Endothelial cell of umbilical vein (primary cell): ENCODE data around the gene PRDM1. TPM values are rescaled to one million over a fixed set of nuclear protein-coding genes. Genes with fewer than 3 reads are reported as not detected.

Experiments
- BruUV-seq: library from RNA; stranded (reverse); fragments of 400-500 nt; replicated peaks from 2 replicates; lab custom pipeline; 2021; lab: Mats Ljungman, UMichigan
- CTCF ChIA-PET: fragments of 300-600, 350-600 bp; sonication (Branson Sonifier 250); formaldehyde crosslinking; loops from one replicate; lab custom pipeline; 2021; ENCODE audit warnings: antibody characterized with exemption, inconsistent platforms; lab: Charles Lee
- POLR2A ChIA-PET: fragments of 300-600, 350-600 bp; sonication (Branson Sonifier 250); formaldehyde crosslinking; loops from one replicate; lab custom pipeline; 2021; ENCODE audit warnings: antibody characterized with exemption, inconsistent platforms; lab: Charles Lee
- DNase-seq: peaks from one replicate; pipeline ENCODE4 v3.0.0-alpha.2; 2011; ENCODE audit warnings: low read depth, low spot score
- FAIRE-seq: peaks from 2 replicates; lab custom pipeline; 2011; peaks lifted over from hg19 to GRCh38; lab: Jason Lieb, UNC
- H2AFZ ChIP-seq: 2 replicates; pipeline ENCODE4 v1.6.0; 2012; ENCODE audit warnings: low read depth, low read length, control low read depth, inconsistent platforms
- H3K27ac ChIP-seq: 2 replicates; pipeline ENCODE4 v1.5.1; 2011; ENCODE audit warnings: low read depth, mild to moderate bottlenecking, control low read depth, low read length, moderate library complexity; ENCODE audit not compliant: insufficient read depth
- H3K27me3 ChIP-seq, 2 experiments: 2 replicates each; pipeline versions ENCODE4 v1.6.0 to v1.6.1; 2011; ENCODE audit warnings: low read length in 2 of 2, mixed read lengths in 1 of 2; ENCODE audit not compliant: control insufficient read depth in 2 of 2, insufficient read depth in 2 of 2
- H3K36me3 ChIP-seq, 2 experiments: 2 replicates in 1 of 2; 3 replicates in 1 of 2; pipeline ENCODE4 v1.5.1; 2011; ENCODE audit warnings: low read length in 2 of 2, mild to moderate bottlenecking in 1 of 2, moderate library complexity in 1 of 2; ENCODE audit not compliant: control insufficient read depth in 2 of 2, insufficient read depth in 2 of 2; ENCODE audit errors: extremely low read depth in 1 of 2
- H3K4me1 ChIP-seq: 3 replicates; pipeline ENCODE4 v1.5.1; 2011; ENCODE audit warnings: mild to moderate bottlenecking, low read length; ENCODE audit not compliant: control insufficient read depth, insufficient read depth; ENCODE audit errors: extremely low read depth
- H3K4me2 ChIP-seq: 2 replicates; pipeline ENCODE4 v1.6.1; 2011; ENCODE audit warnings: low read length, control low read depth, mixed read lengths; ENCODE audit not compliant: insufficient read depth
- H3K4me3 ChIP-seq, 3 experiments: fragments of 200-600 bp in 1 of 3; sonication (generic), shearing (Covaris generic) in 1 of 3; replicated peaks in 1 of 3; 2 replicates each; pipeline ENCODE4 v1.5.1; 2011 to 2016; ENCODE audit warnings: control low read depth in 3 of 3, low read length in 3 of 3, mild to moderate bottlenecking in 2 of 3, inconsistent platforms in 1 of 3, low read depth in 1 of 3, moderate library complexity in 1 of 3; ENCODE audit not compliant: insufficient read depth in 1 of 3
- H3K79me2 ChIP-seq: 2 replicates; pipeline ENCODE4 v1.6.0; 2012; ENCODE audit warnings: low read length, inconsistent platforms; ENCODE audit not compliant: control insufficient read depth, insufficient read depth
- H3K9ac ChIP-seq: replicated peaks from 2 replicates; pipeline ENCODE3; 2011; ENCODE audit warnings: low read length, control low read depth; ENCODE audit not compliant: insufficient read depth; ENCODE audit errors: extremely low read depth
- H3K9me1 ChIP-seq: replicated peaks from 3 replicates; pipeline ENCODE4 v1.6.0; 2011; ENCODE audit warnings: mild to moderate bottlenecking, low read length; ENCODE audit not compliant: control insufficient read depth, insufficient read depth; ENCODE audit errors: extremely low read depth
- H3K9me3 ChIP-seq: replicated peaks from 2 replicates; pipeline ENCODE4 v1.5.1; 2012; ENCODE audit warnings: low read length, inconsistent platforms; ENCODE audit not compliant: control insufficient read depth, insufficient read depth
- H4K20me1 ChIP-seq: replicated peaks from 2 replicates; pipeline ENCODE3; 2011; ENCODE audit warnings: mild to moderate bottlenecking, low read length; ENCODE audit not compliant: control insufficient read depth, insufficient read depth; ENCODE audit errors: extremely low read depth
- EZH2 ChIP-seq: IDR thresholded peaks from 2 replicates; pipeline ENCODE4 v1.6.1; 2012; ENCODE audit warnings: borderline replicate concordance, low read depth, mild to moderate bottlenecking, moderate library complexity, low read length, inconsistent platforms; ENCODE audit not compliant: severe bottlenecking
- FOS ChIP-seq: IDR thresholded peaks from 2 replicates; pipeline ENCODE4 v1.6.1; 2011; ENCODE audit warnings: mild to moderate bottlenecking, low read length, moderate library complexity, borderline replicate concordance; ENCODE audit not compliant: insufficient read depth
- GATA2 ChIP-seq: IDR thresholded peaks from 2 replicates; pipeline ENCODE4 v1.7.0; 2011; ENCODE audit warnings: low read depth, mild to moderate bottlenecking, moderate library complexity, mixed read lengths, low read length; ENCODE audit not compliant: insufficient read length, insufficient read depth
- JUN ChIP-seq: IDR thresholded peaks from 2 replicates; pipeline ENCODE4 v1.6.1; 2011; ENCODE audit warnings: borderline replicate concordance, low read depth; ENCODE audit not compliant: insufficient read length, insufficient read depth
- MYC ChIP-seq: IDR thresholded peaks from one replicate; pipeline ENCODE4 v1.6.1; 2011; ENCODE audit warnings: mild to moderate bottlenecking, low read depth, low read length
- POLR2A ChIP-seq: IDR thresholded peaks from 2 replicates; pipeline ENCODE4 v1.6.1; 2012; ENCODE audit warnings: low read depth, mild to moderate bottlenecking, control low read depth, low read length
- POLR2AphosphoS5 ChIP-seq: IDR thresholded peaks from 2 replicates; pipeline ENCODE4 v1.6.1; 2012; ENCODE audit warnings: low read depth, mild to moderate bottlenecking, control low read depth, low read length, moderate library complexity; ENCODE audit not compliant: insufficient read depth
- dilution Hi-C: fragments of 300-500 bp; cut with MboI; formaldehyde crosslinking; loops from one replicate; pipeline ENCODE4 v1.15.0; 2019; ENCODE audit warnings: low sequenced_read_pairs; ENCODE audit not compliant: extremely low pct_ligation_motif_present
- intact Hi-C: fragments of 100-400 bp; cut with micrococcal nuclease; formaldehyde crosslinking; loops from one replicate; pipeline ENCODE4 v1.10.0; 2022
- polyA plus RNA-seq, 4 experiments: library from polyadenylated mRNA; depleted of rRNA in 3 of 4; stranded (reverse) in 3 of 4; unstranded in 1 of 4; fragments of >200 nt; gene quantifications; 2 replicates each; pipeline versions ENCODE4 v1.2.1 to v1.2.3, GENCODE V29; 2011 to 2012; ENCODE audit warnings: missing spikeins in 1 of 4
- total RNA-seq: library from RNA; stranded (reverse); gene quantifications from 2 replicates; pipeline ENCODE4 v1.2.3, GENCODE V29; 2021
- TF ChIP-seq, protein P1 (sequence below): IDR thresholded peaks from 2 replicates; pipeline ENCODE4 v1.6.1; 2011; ENCODE audit not compliant: insufficient read depth, insufficient read length
- TF ChIP-seq, protein P2 (sequence below), 2 donors: IDR thresholded peaks; 1 replicate in 1 of 2; 2 replicates in 1 of 2; pipeline ENCODE4 v1.5.1; 2011; ENCODE audit warnings: low read length in 2 of 2, mild to moderate bottlenecking in 2 of 2, moderate library complexity in 2 of 2, control low read depth in 1 of 2, inconsistent platforms in 1 of 2, low read depth in 1 of 2; ENCODE audit not compliant: insufficient read depth in 1 of 2; ENCODE audit errors: extremely low read depth in 1 of 2

PRDM1 gene
- total and polyA plus RNA-seq, 2 donors (not counting 3 experiments of a cell fraction or from before 2014, with no cell fraction given), result 0.36 to 2.7 TPM

DNA sequence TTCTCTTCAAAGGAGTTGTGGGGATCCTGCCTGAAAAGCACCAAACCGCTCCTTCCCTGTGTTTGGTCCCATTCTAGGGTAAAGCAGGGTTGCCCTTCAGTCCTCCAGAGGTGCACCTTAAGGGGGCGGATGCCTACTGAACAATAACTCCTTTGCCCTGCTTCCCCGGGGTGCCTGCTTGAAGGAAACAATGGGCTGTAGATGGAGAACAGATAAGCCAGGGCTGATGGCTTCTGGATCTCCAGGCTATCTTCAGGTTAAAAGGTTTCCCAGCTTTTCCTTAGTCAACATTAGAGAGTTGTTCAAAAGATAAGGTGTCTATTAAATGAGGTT, 5.4 kb upstream of the PRDM1 start:
- TF ChIP-seq FOS, result no peak
- no peak for TF ChIP-seq MYC
- TF ChIP-seq JUN, result no peak
- no peak for TF ChIP-seq EZH2
- TF ChIP-seq POLR2AphosphoS5, result no peak
- TF ChIP-seq, protein P1, sequence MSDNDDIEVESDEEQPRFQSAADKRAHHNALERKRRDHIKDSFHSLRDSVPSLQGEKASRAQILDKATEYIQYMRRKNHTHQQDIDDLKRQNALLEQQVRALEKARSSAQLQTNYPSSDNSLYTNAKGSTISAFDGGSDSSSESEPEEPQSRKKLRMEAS, result no peak
- no peak for TF ChIP-seq POLR2A
- TF ChIP-seq, protein P2, sequence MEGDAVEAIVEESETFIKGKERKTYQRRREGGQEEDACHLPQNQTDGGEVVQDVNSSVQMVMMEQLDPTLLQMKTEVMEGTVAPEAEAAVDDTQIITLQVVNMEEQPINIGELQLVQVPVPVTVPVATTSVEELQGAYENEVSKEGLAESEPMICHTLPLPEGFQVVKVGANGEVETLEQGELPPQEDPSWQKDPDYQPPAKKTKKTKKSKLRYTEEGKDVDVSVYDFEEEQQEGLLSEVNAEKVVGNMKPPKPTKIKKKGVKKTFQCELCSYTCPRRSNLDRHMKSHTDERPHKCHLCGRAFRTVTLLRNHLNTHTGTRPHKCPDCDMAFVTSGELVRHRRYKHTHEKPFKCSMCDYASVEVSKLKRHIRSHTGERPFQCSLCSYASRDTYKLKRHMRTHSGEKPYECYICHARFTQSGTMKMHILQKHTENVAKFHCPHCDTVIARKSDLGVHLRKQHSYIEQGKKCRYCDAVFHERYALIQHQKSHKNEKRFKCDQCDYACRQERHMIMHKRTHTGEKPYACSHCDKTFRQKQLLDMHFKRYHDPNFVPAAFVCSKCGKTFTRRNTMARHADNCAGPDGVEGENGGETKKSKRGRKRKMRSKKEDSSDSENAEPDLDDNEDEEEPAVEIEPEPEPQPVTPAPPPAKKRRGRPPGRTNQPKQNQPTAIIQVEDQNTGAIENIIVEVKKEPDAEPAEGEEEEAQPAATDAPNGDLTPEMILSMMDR (IDR thresholded peaks at IDR 0.05; ENCODE audit: extremely low read depth in 1 of 2, insufficient read depth in 1 of 2, low read depth in 1 of 2, low read length in 2 of 2), result no peak
- TF ChIP-seq GATA2, result no peak
- Histone ChIP-seq H3K27me3 (peaks cover 8 to 11% of the 10 kb centered on the region in 2 experiments), H3K36me3 (no peaks in the 10 kb centered on the region), H3K79me2 (no peaks in the 10 kb centered on the region), H4K20me1 (no peaks in the 10 kb centered on the region), H3K9me1 (no peaks in the 10 kb centered on the region), H3K4me1 (peaks cover 6% of the 10 kb centered on the region), H3K4me3 (no peak overlapping the region), H2AFZ (no peak overlapping the region), H3K9me3 (no peaks in the 10 kb centered on the region), H3K4me2 (no peak overlapping the region), H3K9ac (no peak overlapping the region), H3K27ac (no peak overlapping the region)
- intact Hi-C loops, result loop anchor here (5.0 to 10.0 kb wide), 2 partner anchors 346 to 648 kb away; no protein-coding TSS in a partner anchor
- dilution Hi-C loops, result no loop called here
- FAIRE-seq, result no peak
- CTCF ChIA-PET, result no interaction called here
- POLR2A ChIA-PET, result no interaction called here
- no TSS peak for BruUV-seq
- no peak for DNase-seq
